Glutamatergic neuron (in vitro differentiated cells): ENCODE results near the gene TRIM62. TPM values are rescaled to one million over a fixed set of nuclear protein-coding genes. Genes with fewer than 3 reads are reported as not detected.
A peak's percentile ranks its signal among the peaks of the same experiment; 100 is the strongest.

Experiments used
- DNase-seq: peaks from one replicate; pipeline ENCODE4 v3.0.0; 2022
- H3K27ac Mint-ChIP-seq: one replicate; pipeline ENCODE4 v1.8.0; 2020; ENCODE audit warnings: mild to moderate bottlenecking, mixed read lengths, inconsistent platforms; ENCODE audit not compliant: unreplicated experiment
- H3K27me3 Mint-ChIP-seq: one replicate; pipeline ENCODE4 v1.8.0; 2020; ENCODE audit warnings: mild to moderate bottlenecking, moderate library complexity, mixed read lengths, inconsistent platforms; ENCODE audit not compliant: unreplicated experiment
- H3K36me3 Mint-ChIP-seq: one replicate; pipeline ENCODE4 v1.8.0; 2020; ENCODE audit warnings: mild to moderate bottlenecking, mixed read lengths, inconsistent platforms; ENCODE audit not compliant: unreplicated experiment
- H3K4me1 Mint-ChIP-seq: one replicate; pipeline ENCODE4 v1.8.0; 2020; ENCODE audit warnings: mild to moderate bottlenecking, low read depth, mixed read lengths, inconsistent platforms; ENCODE audit not compliant: unreplicated experiment
- H3K4me3 Mint-ChIP-seq: one replicate; pipeline ENCODE4 v1.8.0; 2020; ENCODE audit warnings: mild to moderate bottlenecking, mixed read lengths, inconsistent platforms; ENCODE audit not compliant: unreplicated experiment
- H3K9me3 Mint-ChIP-seq: one replicate; pipeline ENCODE4 v1.8.0; 2020; ENCODE audit warnings: mild to moderate bottlenecking, moderate library complexity, mixed read lengths, inconsistent platforms; ENCODE audit not compliant: unreplicated experiment
- total RNA-seq: library from RNA; stranded (reverse); fragmentation: NEBNext Ultra II Directional; extraction: Animal tissue kit (Norgen Biotek cat#: 25700); gene quantifications from one replicate; pipeline ENCODE4 v1.2.1, GENCODE V29; 2021; ENCODE audit not compliant: unreplicated experiment
- TF ChIP-seq, protein P1 (sequence below): fragments of 200-600 bp; sonication (generic); IDR thresholded peaks from one replicate; pipeline ENCODE4 v1.5.0; 2021; ENCODE audit not compliant: partially characterized antibody, unreplicated experiment

Gene TRIM62
- total RNA-seq, 1 donor from 2014 or later = 95.7 TPM

DNA sequence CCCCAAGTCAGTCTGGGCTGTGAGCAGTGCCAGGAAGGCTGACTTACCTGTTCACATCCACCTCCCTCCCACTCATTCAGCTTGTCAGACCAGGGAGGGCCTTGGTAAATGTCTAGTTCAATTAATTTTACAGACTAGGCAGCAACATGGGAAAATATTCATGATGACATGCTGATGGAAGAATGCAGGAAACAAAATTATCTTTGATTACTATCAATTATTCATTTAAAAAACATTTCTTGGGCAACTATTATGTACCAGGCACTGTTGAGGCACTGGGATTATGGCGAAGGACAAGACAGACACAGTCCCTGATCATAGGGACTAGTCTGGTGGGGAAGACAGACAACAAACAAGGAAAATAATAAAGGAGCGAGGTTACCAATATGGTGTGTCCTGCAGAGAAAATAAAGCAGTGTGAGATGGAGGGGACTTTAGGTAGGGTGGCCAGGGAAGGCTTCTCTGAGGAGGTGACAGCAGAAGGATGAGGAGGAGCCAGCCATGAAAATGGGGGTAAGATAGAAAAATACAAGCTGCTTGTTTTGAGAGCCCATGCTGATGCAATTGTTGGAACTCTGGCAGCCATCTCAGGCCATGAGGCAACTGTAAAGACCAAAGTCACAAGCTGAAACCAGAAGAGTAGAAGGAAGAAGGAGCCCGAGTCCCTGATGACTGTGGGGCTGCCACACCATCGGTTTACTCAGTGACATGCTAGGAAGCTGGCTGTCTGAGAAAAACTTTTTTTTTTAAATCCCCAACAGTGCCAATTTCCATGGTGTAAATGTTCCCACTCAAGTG, 14.0 kb downstream of the TRIM62 start:
- peak overlapping the region; percentile 62 for H3K27ac Mint-ChIP-seq
- H3K4me1 Mint-ChIP-seq = peaks cover 47% of the 10 kb centered on the region
- peak overlapping the region; percentile 16 for H3K4me3 Mint-ChIP-seq
- H3K9me3 Mint-ChIP-seq = peaks cover 13% of the 10 kb centered on the region
- H3K36me3 Mint-ChIP-seq = peaks cover 15% of the 10 kb centered on the region
- DNase-seq = no peak
- H3K27me3 Mint-ChIP-seq = peaks cover 11% of the 10 kb centered on the region
- TF ChIP-seq, protein P1, sequence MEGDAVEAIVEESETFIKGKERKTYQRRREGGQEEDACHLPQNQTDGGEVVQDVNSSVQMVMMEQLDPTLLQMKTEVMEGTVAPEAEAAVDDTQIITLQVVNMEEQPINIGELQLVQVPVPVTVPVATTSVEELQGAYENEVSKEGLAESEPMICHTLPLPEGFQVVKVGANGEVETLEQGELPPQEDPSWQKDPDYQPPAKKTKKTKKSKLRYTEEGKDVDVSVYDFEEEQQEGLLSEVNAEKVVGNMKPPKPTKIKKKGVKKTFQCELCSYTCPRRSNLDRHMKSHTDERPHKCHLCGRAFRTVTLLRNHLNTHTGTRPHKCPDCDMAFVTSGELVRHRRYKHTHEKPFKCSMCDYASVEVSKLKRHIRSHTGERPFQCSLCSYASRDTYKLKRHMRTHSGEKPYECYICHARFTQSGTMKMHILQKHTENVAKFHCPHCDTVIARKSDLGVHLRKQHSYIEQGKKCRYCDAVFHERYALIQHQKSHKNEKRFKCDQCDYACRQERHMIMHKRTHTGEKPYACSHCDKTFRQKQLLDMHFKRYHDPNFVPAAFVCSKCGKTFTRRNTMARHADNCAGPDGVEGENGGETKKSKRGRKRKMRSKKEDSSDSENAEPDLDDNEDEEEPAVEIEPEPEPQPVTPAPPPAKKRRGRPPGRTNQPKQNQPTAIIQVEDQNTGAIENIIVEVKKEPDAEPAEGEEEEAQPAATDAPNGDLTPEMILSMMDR = no peak

DNA sequence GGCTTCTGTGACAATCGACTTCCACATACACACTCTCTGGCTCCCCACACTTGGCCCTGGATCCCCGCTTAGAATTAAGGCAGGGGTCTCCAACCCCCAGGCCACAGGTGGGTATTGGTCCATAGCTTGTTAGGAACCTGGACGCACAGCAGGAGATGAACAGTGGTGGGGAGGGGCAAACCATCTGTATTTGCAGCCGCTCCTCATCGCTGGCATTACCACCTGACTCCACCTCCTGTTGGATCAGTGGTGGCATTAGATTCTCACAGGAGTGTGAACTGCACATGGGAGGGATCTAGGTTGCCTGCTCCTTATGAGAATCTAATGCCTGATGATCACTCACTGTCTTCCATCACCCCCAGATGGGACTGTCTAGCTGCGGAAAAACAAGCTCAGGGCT, 16.0 kb downstream of the TRIM62 start:
- H3K36me3 Mint-ChIP-seq = peaks cover 15% of the 10 kb centered on the region
- H3K4me3 Mint-ChIP-seq = no peak overlapping the region
- TF ChIP-seq, protein P1 = no peak
- peaks cover 12% of the 10 kb centered on the region for H3K27me3 Mint-ChIP-seq
- peaks cover 16% of the 10 kb centered on the region for H3K9me3 Mint-ChIP-seq
- H3K4me1 Mint-ChIP-seq = peaks cover 43% of the 10 kb centered on the region
- DNase-seq = no peak
- peak overlapping the region; percentile 53 for H3K27ac Mint-ChIP-seq

DNA sequence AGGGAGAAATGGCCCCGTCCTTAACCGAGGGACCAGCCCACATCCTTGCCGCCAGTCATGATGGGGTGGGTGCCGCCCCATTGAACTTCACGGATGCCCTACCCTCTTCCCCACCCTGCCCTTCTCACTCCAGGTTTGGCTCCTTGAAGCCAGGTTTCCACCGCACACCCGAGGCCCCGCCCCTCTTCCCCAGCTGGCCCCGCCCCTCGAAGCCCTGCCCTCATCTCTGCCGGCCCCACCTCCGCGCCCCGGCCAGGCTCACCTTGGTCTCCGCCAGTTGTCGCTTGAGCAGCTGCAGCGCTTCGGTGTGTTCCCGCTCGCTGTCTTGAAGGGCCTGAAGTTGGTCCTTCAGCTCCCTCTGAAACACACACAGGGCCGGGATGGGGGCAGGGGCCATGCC, 16.6 kb downstream of the TRIM62 start:
- Mint-ChIP-seq H3K4me1 (peaks cover 39% of the 10 kb centered on the region), H3K9me3 (peaks cover 16% of the 10 kb centered on the region), H3K36me3 (peaks cover 15% of the 10 kb centered on the region), H3K27me3 (peaks cover 13% of the 10 kb centered on the region), H3K27ac (peak overlapping the region; percentile 53), H3K4me3 (no peak overlapping the region)
- TF ChIP-seq, protein P1 = no peak
- peak; percentile 62 for DNase-seq

DNA sequence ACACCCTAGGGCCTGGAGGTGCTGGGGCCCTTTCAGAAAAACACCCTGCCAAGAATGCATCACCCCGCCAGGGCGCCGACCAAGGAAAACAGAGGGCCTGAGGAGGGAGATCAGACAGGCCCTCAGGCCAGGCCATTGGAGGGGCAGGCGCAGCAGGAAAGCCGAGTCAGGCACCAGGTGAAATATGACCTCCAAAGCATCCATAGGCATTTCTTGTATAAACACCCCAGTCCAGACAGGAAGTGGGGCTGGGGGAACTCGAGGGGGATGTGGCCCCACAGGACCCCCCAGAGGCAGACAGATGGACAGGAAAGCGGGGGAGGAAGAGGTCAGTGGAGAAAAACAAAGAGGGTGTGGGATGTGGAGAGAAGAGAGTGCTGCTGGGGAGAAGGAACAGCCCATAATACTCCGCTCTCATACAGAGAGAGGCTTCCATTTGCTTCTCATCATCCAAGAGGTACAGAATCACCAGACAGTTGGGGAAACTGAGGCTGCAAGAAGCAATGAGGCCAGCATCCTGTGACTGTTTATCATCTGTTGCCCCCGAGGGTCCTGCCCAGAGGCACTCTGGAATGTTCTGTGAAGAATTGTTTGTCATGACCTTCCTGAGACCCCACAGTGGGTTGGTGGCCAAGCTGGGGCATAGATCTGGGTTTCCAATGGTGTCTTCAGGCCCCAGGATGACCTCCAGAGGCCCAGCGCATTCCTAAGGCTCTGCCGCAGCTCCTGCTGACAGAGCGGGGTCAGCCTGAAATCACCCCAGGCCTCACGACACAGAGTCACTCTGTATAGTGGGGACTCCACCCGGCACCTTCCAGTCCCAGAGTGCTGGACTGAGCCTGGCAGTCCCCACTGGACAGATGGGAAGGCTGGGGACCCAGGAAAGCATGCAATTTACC, 18.0 kb downstream of the TRIM62 start:
- Mint-ChIP-seq H3K4me1 (peaks cover 27% of the 10 kb centered on the region), H3K27me3 (peaks cover 12% of the 10 kb centered on the region), H3K36me3 (peaks cover 15% of the 10 kb centered on the region), H3K9me3 (peaks cover 20% of the 10 kb centered on the region), H3K4me3 (peak overlapping the region; percentile 55), H3K27ac (no peak overlapping the region)
- DNase-seq = no peak
- TF ChIP-seq, protein P1 = no peak
